H1 (cell line): ENCODE measurements around the gene CCPG1. TPM values are rescaled to one million over a fixed set of nuclear protein-coding genes. Genes with fewer than 3 reads are reported as not detected.
"Not testable (repeated sequence)": the region's sequence is repeated elsewhere in the genome, so short reads cannot be mapped to it uniquely, and the experiment has no call there.

ENCODE experiments used
- CTCF ChIA-PET: fragments of 300-600 bp; sonication (Branson Sonifier 250); formaldehyde crosslinking; loops from one replicate; lab custom pipeline; 2021; ENCODE audit not compliant: partially characterized antibody; lab: Charles Lee
- POLR2A ChIA-PET: fragments of 300-600 bp; sonication (Branson Sonifier 250); formaldehyde crosslinking; loops from one replicate; lab custom pipeline; 2021; ENCODE audit warnings: inconsistent platforms; ENCODE audit not compliant: partially characterized antibody; lab: Charles Lee
- DNase-seq, 2 experiments: peaks; one replicate each; pipeline versions ENCODE4 v3.0.0 to v3.0.0-alpha.2; 2010 to 2022; ENCODE audit warnings: low spot score in 2 of 2, low read depth in 1 of 2, mixed read lengths in 1 of 2
- FAIRE-seq: peaks from 2 replicates; lab custom pipeline; 2011; peaks lifted over from hg19 to GRCh38; lab: Jason Lieb, UNC
- H2AFZ ChIP-seq: 2 replicates; pipeline ENCODE4 v1.8.1; 2012; ENCODE audit warnings: low read length, inconsistent platforms
- H2AK5ac ChIP-seq: 2 replicates; pipeline ENCODE4 v1.6.1; 2013; ENCODE audit warnings: low read depth, low read length
- H2BK120ac ChIP-seq: replicated peaks from 2 replicates; pipeline ENCODE3; 2013; ENCODE audit warnings: low read depth, low read length, inconsistent platforms
- H2BK12ac ChIP-seq: 2 replicates; pipeline ENCODE4 v1.6.1; 2013; ENCODE audit warnings: low read depth, low read length
- H2BK15ac ChIP-seq: 2 replicates; pipeline ENCODE4 v1.6.1; 2013; ENCODE audit warnings: low read length
- H2BK20ac ChIP-seq: 2 replicates; pipeline ENCODE4 v1.6.1; 2013; ENCODE audit warnings: low read length
- H2BK5ac ChIP-seq: 2 replicates; pipeline ENCODE4 v1.6.1; 2013; ENCODE audit warnings: low read depth, low read length
- H3K14ac ChIP-seq: 2 replicates; pipeline ENCODE4 v1.6.1; 2013; ENCODE audit warnings: inconsistent platforms; ENCODE audit not compliant: insufficient read length
- H3K18ac ChIP-seq: 2 replicates; pipeline ENCODE4 v1.6.1; 2013; ENCODE audit warnings: low read length; ENCODE audit errors: extremely low read depth
- H3K23ac ChIP-seq: 2 replicates; pipeline ENCODE4 v1.6.1; 2013; ENCODE audit warnings: inconsistent platforms; ENCODE audit not compliant: insufficient read length
- H3K23me2 ChIP-seq: 2 replicates; pipeline ENCODE4 v1.6.1; 2013; ENCODE audit warnings: low read depth, low read length
- H3K27ac ChIP-seq: 2 replicates; pipeline ENCODE4 v1.6.1; 2011; ENCODE audit warnings: low read depth, low read length, inconsistent platforms
- H3K27me3 ChIP-seq, 4 experiments: replicated peaks in 1 of 4; 1 replicate in 1 of 4; 2 replicates in 3 of 4; pipeline versions ENCODE4 v1.6.1 to v1.8.1; 2011 to 2013; ENCODE audit warnings: low read length in 3 of 4, mild to moderate bottlenecking in 3 of 4, inconsistent platforms in 2 of 4, mixed read lengths in 2 of 4, moderate library complexity in 1 of 4; ENCODE audit not compliant: control insufficient read depth in 3 of 4, insufficient read depth in 3 of 4; ENCODE audit errors: extremely low read depth in 1 of 4
- H3K36me3 ChIP-seq, 4 experiments: 2 replicates each; pipeline versions ENCODE4 v1.6.1 to v1.8.1; 2011 to 2013; ENCODE audit warnings: mild to moderate bottlenecking in 4 of 4, low read length in 3 of 4, moderate library complexity in 2 of 4, control low read depth in 1 of 4, inconsistent platforms in 1 of 4; ENCODE audit not compliant: insufficient read depth in 4 of 4, control insufficient read depth in 2 of 4
- H3K4ac ChIP-seq: replicated peaks from 2 replicates; pipeline ENCODE3; 2013; ENCODE audit warnings: low read length, low read depth, mixed read lengths, inconsistent platforms; ENCODE audit not compliant: insufficient read length
- H3K4me1 ChIP-seq, 4 experiments: replicated peaks in 1 of 4; 1 replicate in 1 of 4; 2 replicates in 3 of 4; pipeline versions ENCODE4 v1.6.1 to v1.8.1; 2011 to 2013; ENCODE audit warnings: low read length in 3 of 4, inconsistent platforms in 2 of 4, mixed read lengths in 1 of 4; ENCODE audit not compliant: insufficient read depth in 4 of 4, control insufficient read depth in 3 of 4
- H3K4me2 ChIP-seq, 2 experiments: 2 replicates each; pipeline versions ENCODE4 v1.6.1 to v1.8.1; 2011 to 2013; ENCODE audit warnings: low read depth in 2 of 2, low read length in 2 of 2, control low read depth in 1 of 2, inconsistent platforms in 1 of 2, mild to moderate bottlenecking in 1 of 2; ENCODE audit not compliant: insufficient read depth in 1 of 2
- H3K4me3 ChIP-seq, 4 experiments: fragments of 200-600, 300-600 bp in 1 of 4; sonication (generic), shearing (Covaris generic), sonication (Bioruptor Twin) in 1 of 4; 2 replicates each; pipeline versions ENCODE4 v1.5.1 to v1.8.1; 2011 to 2016; ENCODE audit warnings: low read length in 4 of 4, low read depth in 3 of 4, control low read depth in 2 of 4, inconsistent platforms in 2 of 4, mild to moderate bottlenecking in 2 of 4, mixed read lengths in 1 of 4, moderate library complexity in 1 of 4; ENCODE audit not compliant: insufficient read depth in 2 of 4; ENCODE audit errors: extremely low read depth in 1 of 4
- H3K56ac ChIP-seq: replicated peaks from 2 replicates; pipeline ENCODE3; 2013; ENCODE audit warnings: low read depth, mild to moderate bottlenecking, mixed read lengths, low read length, inconsistent platforms; ENCODE audit not compliant: insufficient read length
- H3K79me1 ChIP-seq: 2 replicates; pipeline ENCODE4 v1.6.1; 2013; ENCODE audit warnings: low read depth, low read length, control low read depth
- H3K79me2 ChIP-seq, 2 experiments: 2 replicates each; pipeline versions ENCODE4 v1.6.1 to v1.8.1; 2012 to 2013; ENCODE audit warnings: low read length in 2 of 2, mild to moderate bottlenecking in 2 of 2, inconsistent platforms in 1 of 2; ENCODE audit not compliant: insufficient read depth in 2 of 2, control insufficient read depth in 1 of 2
- H3K9ac ChIP-seq, 4 experiments: replicated peaks in 1 of 4; 1 replicate in 1 of 4; 2 replicates in 3 of 4; pipeline versions ENCODE4 v1.6.1 to v1.8.1; 2011 to 2013; ENCODE audit warnings: low read depth in 3 of 4, low read length in 3 of 4, control low read depth in 2 of 4, mild to moderate bottlenecking in 2 of 4, moderate library complexity in 2 of 4, inconsistent platforms in 1 of 4; ENCODE audit errors: extremely low read depth in 1 of 4
- H3K9me3 ChIP-seq, 2 experiments: 2 replicates each; pipeline versions ENCODE4 v1.6.1 to v1.8.1; 2012 to 2013; ENCODE audit warnings: mild to moderate bottlenecking in 2 of 2, moderate library complexity in 2 of 2, control low read depth in 1 of 2, inconsistent platforms in 1 of 2, low read depth in 1 of 2, low read length in 1 of 2, mixed read lengths in 1 of 2; ENCODE audit not compliant: insufficient read depth in 2 of 2
- H4K20me1 ChIP-seq, 2 experiments: replicated peaks in 1 of 2; 2 replicates each; pipeline versions ENCODE3 to v1.8.1; 2011 to 2013; ENCODE audit warnings: inconsistent platforms in 2 of 2, low read length in 2 of 2, mild to moderate bottlenecking in 1 of 2; ENCODE audit not compliant: insufficient read depth in 2 of 2, control insufficient read depth in 1 of 2
- H4K5ac ChIP-seq: 2 replicates; pipeline ENCODE4 v1.6.1; 2013; ENCODE audit warnings: low read length, low read depth, mixed read lengths, inconsistent platforms; ENCODE audit not compliant: insufficient read length
- H4K8ac ChIP-seq: 2 replicates; pipeline ENCODE4 v1.8.0; 2013; ENCODE audit warnings: mild to moderate bottlenecking, moderate library complexity, low read length, inconsistent platforms; ENCODE audit not compliant: insufficient read depth; ENCODE audit errors: extremely low read depth
- H4K91ac ChIP-seq: replicated peaks from 2 replicates; pipeline ENCODE3; 2013; ENCODE audit warnings: low read length, mixed read lengths, inconsistent platforms; ENCODE audit not compliant: insufficient read length
- WGBS, 2 experiments: shearing (Covaris generic) in 1 of 2; methylation state at CpG; one replicate each; pipeline versions ENCODE4 v1.1.6 to v1.1.7; 2013 to 2015; ENCODE audit warnings: low lambda C conversion rate in 2 of 2, mixed read lengths in 2 of 2, inconsistent platforms in 1 of 2, low coverage in 1 of 2, missing lambda C conversion rate in 1 of 2; ENCODE audit not compliant: insufficient replicate concordance in 2 of 2, insufficient coverage in 1 of 2, insufficient read length in 1 of 2; ENCODE audit errors: extremely low coverage in 1 of 2, missing lambda C conversion rate in 1 of 2; 5-methylcytosine and 5-hydroxymethylcytosine counted together
- polyA plus RNA-seq, 7 experiments: library from polyadenylated mRNA; depleted of rRNA in 3 of 7; stranded (reverse) in 5 of 7; unstranded in 2 of 7; fragments of >200 nt in 5 of 7; fragments of 200-250 nt in 2 of 7; gene quantifications; 1 replicate in 5 of 7; 2 replicates in 1 of 7; 4 replicates in 1 of 7; pipeline versions ENCODE4 v1.2.1 to v1.2.3, GENCODE V29; 2011 to 2013; ENCODE audit warnings: missing spikeins in 2 of 7, mixed read lengths in 2 of 7
- total RNA-seq: library from RNA; stranded (reverse); fragmentation: NEBNext Ultra II Directional; extraction: Animal tissue kit (Norgen Biotek cat#: 25700); gene quantifications from 2 replicates; pipeline ENCODE4 v1.2.1, GENCODE V29; 2021

The CCPG1 gene
- total and polyA plus RNA-seq, 2 of the 8 experiments (the other 6 are each of a cell fraction or from before 2014, with no cell fraction given), result 2.3 to 13.2 TPM

DNA sequence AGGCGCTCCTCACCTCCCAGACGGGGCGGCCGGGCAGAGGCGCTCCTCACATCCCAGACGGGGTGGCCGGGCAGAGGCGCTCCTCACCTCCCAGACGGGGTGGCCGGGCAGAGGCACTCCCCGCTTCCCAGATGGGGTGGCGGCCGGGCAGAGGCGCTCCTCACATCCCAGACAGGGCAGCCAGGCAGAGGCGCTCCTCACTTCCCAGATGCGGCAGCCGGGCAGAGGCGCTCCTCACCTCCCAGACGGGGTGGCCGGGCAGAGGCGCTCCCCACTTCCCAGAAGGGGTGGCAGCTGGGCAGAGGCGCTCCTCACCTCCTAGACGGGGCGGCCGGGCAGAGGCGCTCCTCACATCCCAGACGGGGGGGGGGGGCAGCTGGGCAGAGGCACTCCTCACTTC, 37.8 kb upstream of the CCPG1 start:
- H4K20me1 ChIP-seq, H3K79me1 ChIP-seq, H2BK15ac ChIP-seq, FAIRE-seq, H3K4me2 ChIP-seq, H4K5ac ChIP-seq, H3K4me3 ChIP-seq, H3K36me3 ChIP-seq, H3K27me3 ChIP-seq, H3K56ac ChIP-seq, H3K9ac ChIP-seq, H2BK5ac ChIP-seq, DNase-seq, H4K8ac ChIP-seq, H2AFZ ChIP-seq, CTCF ChIA-PET, H2BK120ac ChIP-seq, H3K4ac ChIP-seq, H2BK12ac ChIP-seq, H3K23me2 ChIP-seq, H2BK20ac ChIP-seq, H3K27ac ChIP-seq, H3K79me2 ChIP-seq, H3K4me1 ChIP-seq, H3K18ac ChIP-seq, H3K14ac ChIP-seq, POLR2A ChIA-PET, H4K91ac ChIP-seq, H3K23ac ChIP-seq, H2AK5ac ChIP-seq: not testable (repeated sequence)
- 87% methylated on average over 3 of the region's 27 CpGs; no CpG with 5 or more reads in 1 of the 2 experiments for WGBS, 2 experiments
- peaks cover 6 to 35% of the 10 kb centered on the region in 2 experiments; a peak in 2 of 4 replicates for H3K9me3 ChIP-seq

DNA sequence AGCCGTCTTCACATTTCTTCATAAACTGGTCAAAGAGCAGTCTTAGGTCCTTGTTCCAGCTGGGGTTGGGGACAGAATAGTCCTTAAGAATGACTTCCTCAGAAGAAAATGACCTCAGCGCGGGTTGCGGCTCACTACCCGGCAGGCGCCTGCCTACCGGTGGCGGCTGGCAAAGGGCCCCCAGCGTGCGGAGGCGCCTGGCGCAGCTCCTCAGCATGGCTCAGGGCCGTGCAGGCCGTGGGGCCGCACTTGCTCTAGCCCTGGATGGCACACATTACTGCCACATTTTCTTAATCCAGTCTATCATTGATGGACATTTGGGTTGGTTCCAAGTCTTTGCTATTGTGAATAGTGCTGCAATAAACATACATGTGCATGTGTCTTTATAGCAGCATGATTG, 35.0 kb upstream of the CCPG1 start:
- H2AFZ ChIP-seq, H3K4me2 ChIP-seq, H4K91ac ChIP-seq, H3K36me3 ChIP-seq, H3K23ac ChIP-seq, H2BK5ac ChIP-seq, H3K27ac ChIP-seq, H3K23me2 ChIP-seq, H4K5ac ChIP-seq, H2BK15ac ChIP-seq, DNase-seq, H2BK120ac ChIP-seq, H2BK20ac ChIP-seq, H2BK12ac ChIP-seq, H3K79me1 ChIP-seq, H3K4me1 ChIP-seq, H4K8ac ChIP-seq, H3K4me3 ChIP-seq, H3K27me3 ChIP-seq, H3K18ac ChIP-seq, FAIRE-seq, POLR2A ChIA-PET, CTCF ChIA-PET, H2AK5ac ChIP-seq, H3K79me2 ChIP-seq, H3K4ac ChIP-seq, H3K9ac ChIP-seq, H3K56ac ChIP-seq, H4K20me1 ChIP-seq, H3K14ac ChIP-seq: not testable (repeated sequence)
- WGBS, 2 experiments, result 93% methylated on average over 15 of the region's 15 CpGs; no CpG with 5 or more reads in 1 of the 2 experiments
- peaks cover 6 to 35% of the 10 kb centered on the region in 2 experiments; a peak in 2 of 4 replicates for H3K9me3 ChIP-seq
